T47D (cell line): Measurements from ENCODE around the gene CXCR5.

ENCODE experiments used
- DNase-seq, 2 experiments: peaks; one replicate each; pipeline versions ENCODE4 v3.0.0 to v3.0.0-alpha.2; 2011 to 2012; ENCODE audit warnings: low read depth in 1 of 2, low spot score in 1 of 2
- JUND ChIP-seq: IDR thresholded peaks from 2 replicates; pipeline ENCODE4 v1.6.1; 2012; ENCODE audit warnings: low read depth
- in situ Hi-C: cut with HindIII; loops from 2 replicates; pipeline ENCODE4 v1.10.0; 2016; ENCODE audit warnings: low sequenced_read_pairs, low pct_unique_long_range_greater_than_20kb

CXCR5 gene

GRCh38 chr11:118853678-118854077, 30.0 kb upstream of the CXCR5 start:
- TF ChIP-seq JUND, result no peak
- no peak for DNase-seq
- in situ Hi-C loops, result no loop called here

- DNase-seq, result no peak
- TF ChIP-seq JUND, result no peak
- in situ Hi-C loops, result no loop called here
Observed at GRCh38 chr11:118856314-118856713, 27.4 kb upstream of the CXCR5 start.

- no peak for DNase-seq
- in situ Hi-C loops, result no loop called here
- no peak for TF ChIP-seq JUND
Observed at GRCh38 chr11:118857385-118857784, 26.3 kb upstream of the CXCR5 start.

- DNase-seq, result no peak
- no peak for TF ChIP-seq JUND
- in situ Hi-C loops, result no loop called here
Observed at GRCh38 chr11:118859973-118860372, 23.7 kb upstream of the CXCR5 start.

GRCh38 chr11:118868659-118869058, 15.0 kb upstream of the CXCR5 start:
- in situ Hi-C loops, result no loop called here
- peak in 1 of 2 experiments; percentile 80 for DNase-seq

GRCh38 chr11:118870396-118871343, 13.0 kb upstream of the CXCR5 start:
- in situ Hi-C loops, result no loop called here
- TF ChIP-seq JUND, result no peak
- peak; percentile 73 to 90 for DNase-seq

More at GRCh38 chr11:118868659-118869058, 15.0 kb upstream of the CXCR5 start:
- TF ChIP-seq JUND, result no peak

- in situ Hi-C loops, result no loop called here
Observed at GRCh38 chr11:118872403-118872821, 11.3 kb upstream of the CXCR5 start.

GRCh38 chr11:118873804-118874203, 9.9 kb upstream of the CXCR5 start:
- in situ Hi-C loops, result no loop called here

More at GRCh38 chr11:118872403-118872821, 11.3 kb upstream of the CXCR5 start:
- no peak for DNase-seq
- TF ChIP-seq JUND, result no peak

GRCh38 chr11:118876286-118876685, 7.4 kb upstream of the CXCR5 start:
- DNase-seq, result no peak
- TF ChIP-seq JUND, result no peak
- in situ Hi-C loops, result no loop called here

More at GRCh38 chr11:118873804-118874203, 9.9 kb upstream of the CXCR5 start:
- no peak for DNase-seq
- no peak for TF ChIP-seq JUND

GRCh38 chr11:118877487-118878162, 6.1 kb upstream of the CXCR5 start:
- no peak for TF ChIP-seq JUND
- DNase-seq, result no peak
- in situ Hi-C loops, result no loop called here

GRCh38 chr11:118878163-118878563, 5.5 kb upstream of the CXCR5 start:
- no peak for TF ChIP-seq JUND
- in situ Hi-C loops, result no loop called here
- DNase-seq, result no peak

GRCh38 chr11:118881228-118881627, 2.5 kb upstream of the CXCR5 start:
- no peak for DNase-seq
- in situ Hi-C loops, result no loop called here
- TF ChIP-seq JUND, result no peak

GRCh38 chr11:118882491-118882890, 1.2 kb upstream of the CXCR5 start:
- no peak for DNase-seq
- in situ Hi-C loops, result no loop called here
- TF ChIP-seq JUND, result no peak
